Glutamatergic neuron (in vitro differentiated cells): ENCODE data around the gene ARL4C. TPM values are rescaled to one million over a fixed set of nuclear protein-coding genes. Genes with fewer than 3 reads are reported as not detected.

Experiments used
- DNase-seq: peaks from one replicate; pipeline ENCODE4 v3.0.0; 2022
- H3K27ac Mint-ChIP-seq: one replicate; pipeline ENCODE4 v1.8.0; 2020; ENCODE audit warnings: mild to moderate bottlenecking, mixed read lengths, inconsistent platforms; ENCODE audit not compliant: unreplicated experiment
- H3K27me3 Mint-ChIP-seq: one replicate; pipeline ENCODE4 v1.8.0; 2020; ENCODE audit warnings: mild to moderate bottlenecking, moderate library complexity, mixed read lengths, inconsistent platforms; ENCODE audit not compliant: unreplicated experiment
- H3K36me3 Mint-ChIP-seq: one replicate; pipeline ENCODE4 v1.8.0; 2020; ENCODE audit warnings: mild to moderate bottlenecking, mixed read lengths, inconsistent platforms; ENCODE audit not compliant: unreplicated experiment
- H3K4me1 Mint-ChIP-seq: one replicate; pipeline ENCODE4 v1.8.0; 2020; ENCODE audit warnings: mild to moderate bottlenecking, low read depth, mixed read lengths, inconsistent platforms; ENCODE audit not compliant: unreplicated experiment
- H3K4me3 Mint-ChIP-seq: one replicate; pipeline ENCODE4 v1.8.0; 2020; ENCODE audit warnings: mild to moderate bottlenecking, mixed read lengths, inconsistent platforms; ENCODE audit not compliant: unreplicated experiment
- H3K9me3 Mint-ChIP-seq: one replicate; pipeline ENCODE4 v1.8.0; 2020; ENCODE audit warnings: mild to moderate bottlenecking, moderate library complexity, mixed read lengths, inconsistent platforms; ENCODE audit not compliant: unreplicated experiment
- total RNA-seq: library from RNA; stranded (reverse); fragmentation: NEBNext Ultra II Directional; extraction: Animal tissue kit (Norgen Biotek cat#: 25700); gene quantifications from one replicate; pipeline ENCODE4 v1.2.1, GENCODE V29; 2021; ENCODE audit not compliant: unreplicated experiment
- TF ChIP-seq, protein P1 (sequence below): fragments of 200-600 bp; sonication (generic); IDR thresholded peaks from one replicate; pipeline ENCODE4 v1.5.0; 2021; ENCODE audit not compliant: partially characterized antibody, unreplicated experiment

ARL4C gene
- total RNA-seq, 1 donor from 2014 or later, result 23.2 TPM

- H3K27me3 Mint-ChIP-seq, result peaks cover 11% of the 10 kb centered on the region
- no peak overlapping the region for H3K27ac Mint-ChIP-seq
Measured at GRCh38 chr2:234526711-234527110, 29.8 kb upstream of the ARL4C start.

GRCh38 chr2:234521536-234521935, 24.7 kb upstream of the ARL4C start:
- peaks cover 10% of the 10 kb centered on the region for H3K9me3 Mint-ChIP-seq
- H3K4me1 Mint-ChIP-seq, result peaks cover 21% of the 10 kb centered on the region
- TF ChIP-seq, protein P1, sequence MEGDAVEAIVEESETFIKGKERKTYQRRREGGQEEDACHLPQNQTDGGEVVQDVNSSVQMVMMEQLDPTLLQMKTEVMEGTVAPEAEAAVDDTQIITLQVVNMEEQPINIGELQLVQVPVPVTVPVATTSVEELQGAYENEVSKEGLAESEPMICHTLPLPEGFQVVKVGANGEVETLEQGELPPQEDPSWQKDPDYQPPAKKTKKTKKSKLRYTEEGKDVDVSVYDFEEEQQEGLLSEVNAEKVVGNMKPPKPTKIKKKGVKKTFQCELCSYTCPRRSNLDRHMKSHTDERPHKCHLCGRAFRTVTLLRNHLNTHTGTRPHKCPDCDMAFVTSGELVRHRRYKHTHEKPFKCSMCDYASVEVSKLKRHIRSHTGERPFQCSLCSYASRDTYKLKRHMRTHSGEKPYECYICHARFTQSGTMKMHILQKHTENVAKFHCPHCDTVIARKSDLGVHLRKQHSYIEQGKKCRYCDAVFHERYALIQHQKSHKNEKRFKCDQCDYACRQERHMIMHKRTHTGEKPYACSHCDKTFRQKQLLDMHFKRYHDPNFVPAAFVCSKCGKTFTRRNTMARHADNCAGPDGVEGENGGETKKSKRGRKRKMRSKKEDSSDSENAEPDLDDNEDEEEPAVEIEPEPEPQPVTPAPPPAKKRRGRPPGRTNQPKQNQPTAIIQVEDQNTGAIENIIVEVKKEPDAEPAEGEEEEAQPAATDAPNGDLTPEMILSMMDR, result no peak
- no peaks in the 10 kb centered on the region for H3K36me3 Mint-ChIP-seq
- H3K27me3 Mint-ChIP-seq, result peaks cover 10% of the 10 kb centered on the region
- no peak overlapping the region for H3K4me3 Mint-ChIP-seq
- H3K27ac Mint-ChIP-seq, result peak overlapping the region; percentile 71
- DNase-seq, result no peak

More at GRCh38 chr2:234526711-234527110, 29.8 kb upstream of the ARL4C start:
- no peaks in the 10 kb centered on the region for H3K36me3 Mint-ChIP-seq
- peaks cover 16% of the 10 kb centered on the region for H3K4me1 Mint-ChIP-seq
- TF ChIP-seq, protein P1, result no peak
- no peak for DNase-seq
- H3K4me3 Mint-ChIP-seq, result no peak overlapping the region
- H3K9me3 Mint-ChIP-seq, result peaks cover 4% of the 10 kb centered on the region

- TF ChIP-seq, protein P1, result no peak
- Mint-ChIP-seq H3K4me3 (no peak overlapping the region), H3K9me3 (peaks cover 10% of the 10 kb centered on the region), H3K27ac (no peak overlapping the region), H3K4me1 (peaks cover 21% of the 10 kb centered on the region), H3K27me3 (peaks cover 10% of the 10 kb centered on the region), H3K36me3 (no peaks in the 10 kb centered on the region)
- DNase-seq, result no peak
Measured at GRCh38 chr2:234518986-234519642, 22.2 kb upstream of the ARL4C start.

GRCh38 chr2:234517971-234518370, 21.1 kb upstream of the ARL4C start:
- DNase-seq, result no peak
- H3K4me1 Mint-ChIP-seq, result peaks cover 20% of the 10 kb centered on the region
- no peak overlapping the region for H3K27ac Mint-ChIP-seq
- H3K9me3 Mint-ChIP-seq, result peaks cover 12% of the 10 kb centered on the region
- TF ChIP-seq, protein P1, result no peak
- no peak overlapping the region for H3K4me3 Mint-ChIP-seq
- H3K27me3 Mint-ChIP-seq, result peaks cover 8% of the 10 kb centered on the region
- H3K36me3 Mint-ChIP-seq, result no peaks in the 10 kb centered on the region

DNA sequence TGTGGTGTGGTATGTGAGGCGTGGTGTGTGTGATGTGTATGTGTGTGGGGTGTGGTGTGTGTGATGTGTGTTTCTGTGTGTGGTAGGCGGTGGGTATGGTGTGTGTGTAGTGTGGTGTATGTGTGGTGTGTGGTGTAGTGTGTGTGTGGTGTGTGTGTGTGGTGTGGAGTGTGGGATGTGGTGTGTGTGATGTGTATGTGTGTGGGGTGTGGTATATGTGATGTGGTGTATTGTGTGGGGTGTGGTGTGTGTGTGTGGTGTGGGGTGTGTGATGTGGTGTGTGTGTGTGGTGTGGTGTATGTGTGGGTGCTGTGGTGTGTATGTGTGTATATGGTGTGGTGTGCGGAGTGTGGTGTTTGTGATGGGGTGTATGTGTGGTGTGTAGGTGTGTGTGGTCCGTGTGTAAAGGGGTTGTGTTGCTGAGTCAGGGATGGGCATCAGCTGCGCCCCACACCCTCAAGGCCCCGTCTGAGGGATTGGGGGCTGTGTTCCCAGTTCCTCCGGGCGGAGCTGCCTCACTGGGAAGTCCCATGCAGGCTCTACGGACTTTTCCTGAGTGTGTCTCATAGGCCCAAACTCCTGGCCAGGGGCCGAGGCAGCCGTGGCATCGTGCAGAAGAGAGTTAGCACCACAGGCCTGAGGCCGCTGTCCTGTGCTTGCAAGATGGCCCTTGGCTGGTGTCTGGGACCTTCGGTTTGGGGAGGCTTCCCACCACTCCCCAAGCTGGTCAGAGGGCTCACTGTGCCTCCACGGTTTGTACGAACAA, 18.2 kb upstream of the ARL4C start:
- TF ChIP-seq, protein P1, result no peak
- no peak for DNase-seq
- Mint-ChIP-seq H3K4me3 (no peak overlapping the region), H3K4me1 (peaks cover 3% of the 10 kb centered on the region), H3K36me3 (no peaks in the 10 kb centered on the region), H3K9me3 (peaks cover 6% of the 10 kb centered on the region), H3K27ac (no peak overlapping the region), H3K27me3 (peaks cover 8% of the 10 kb centered on the region)
